Measurements from ENCODE around the gene RSAD2.

RSAD2 gene

GRCh38 chr2:6906165-6906741 is 28.7 kb downstream of the RSAD2 start:
- Histone ChIP-seq H3K4me1 (ENCODE audit: low read length) (peaks cover 17% of the 10 kb centered on the region), H3K79me2 (ENCODE audit: low read length) (no peaks in the 10 kb centered on the region), H3K27me3 (replicated peaks; ENCODE audit: insufficient read depth, low read length) (peaks cover 13% of the 10 kb centered on the region; the same call in 1 of the 2 replicates), H3K4me2 (ENCODE audit: low read depth, low read length) (no peak overlapping the region), H3K36me3 (replicated peaks; ENCODE audit: insufficient read depth, low read length) (no peaks in the 10 kb centered on the region), H3K9ac (ENCODE audit: low read length) (no peak overlapping the region), H3K9me3 (replicated peaks; ENCODE audit: insufficient read depth, low read length) (no peaks in the 10 kb centered on the region), H2AFZ (ENCODE audit: low read length) (no peak overlapping the region), H3K27ac (ENCODE audit: low read length) (no peak overlapping the region), H3K4me3 (ENCODE audit: low read length) (no peak overlapping the region), H3F3A (ENCODE audit: insufficient read depth, low read length) (peaks cover 4% of the 10 kb centered on the region; the same call in 1 of the 2 replicates), H3K9me2 (replicated peaks; ENCODE audit: insufficient read depth, low read length) (no peaks in the 10 kb centered on the region), H4K20me1 (ENCODE audit: insufficient read depth, low read length) (no peaks in the 10 kb centered on the region)
- no peak for DNase-seq
- TF ChIP-seq, protein P1, sequence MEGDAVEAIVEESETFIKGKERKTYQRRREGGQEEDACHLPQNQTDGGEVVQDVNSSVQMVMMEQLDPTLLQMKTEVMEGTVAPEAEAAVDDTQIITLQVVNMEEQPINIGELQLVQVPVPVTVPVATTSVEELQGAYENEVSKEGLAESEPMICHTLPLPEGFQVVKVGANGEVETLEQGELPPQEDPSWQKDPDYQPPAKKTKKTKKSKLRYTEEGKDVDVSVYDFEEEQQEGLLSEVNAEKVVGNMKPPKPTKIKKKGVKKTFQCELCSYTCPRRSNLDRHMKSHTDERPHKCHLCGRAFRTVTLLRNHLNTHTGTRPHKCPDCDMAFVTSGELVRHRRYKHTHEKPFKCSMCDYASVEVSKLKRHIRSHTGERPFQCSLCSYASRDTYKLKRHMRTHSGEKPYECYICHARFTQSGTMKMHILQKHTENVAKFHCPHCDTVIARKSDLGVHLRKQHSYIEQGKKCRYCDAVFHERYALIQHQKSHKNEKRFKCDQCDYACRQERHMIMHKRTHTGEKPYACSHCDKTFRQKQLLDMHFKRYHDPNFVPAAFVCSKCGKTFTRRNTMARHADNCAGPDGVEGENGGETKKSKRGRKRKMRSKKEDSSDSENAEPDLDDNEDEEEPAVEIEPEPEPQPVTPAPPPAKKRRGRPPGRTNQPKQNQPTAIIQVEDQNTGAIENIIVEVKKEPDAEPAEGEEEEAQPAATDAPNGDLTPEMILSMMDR (IDR thresholded peaks at IDR 0.05; ENCODE audit: low read length): no peak
- no peak for TF ChIP-seq EZH2 (optimal IDR thresholded peaks at IDR 0.05; ENCODE audit: low read depth, low read length)
- TF ChIP-seq EZH2phosphoT487 (IDR thresholded peaks at IDR 0.05; ENCODE audit: low read length): no peak

GRCh38 chr2:6908291-6908690 is 30.7 kb downstream of the RSAD2 start:
- Histone ChIP-seq H3K36me3 (replicated peaks; ENCODE audit: insufficient read depth, low read length) (no peaks in the 10 kb centered on the region), H3K79me2 (ENCODE audit: low read length) (no peaks in the 10 kb centered on the region), H3K27me3 (replicated peaks; ENCODE audit: insufficient read depth, low read length) (peaks cover 21% of the 10 kb centered on the region; the same call in 1 of the 2 replicates), H3K4me1 (ENCODE audit: low read length) (peaks cover 17% of the 10 kb centered on the region), H3K9me3 (replicated peaks; ENCODE audit: insufficient read depth, low read length) (no peaks in the 10 kb centered on the region), H3F3A (ENCODE audit: insufficient read depth, low read length) (peaks cover 4% of the 10 kb centered on the region; the same call in 1 of the 2 replicates), H4K20me1 (ENCODE audit: insufficient read depth, low read length) (no peaks in the 10 kb centered on the region), H3K27ac (ENCODE audit: low read length) (no peak overlapping the region), H3K4me3 (ENCODE audit: low read length) (no peak overlapping the region), H3K4me2 (ENCODE audit: low read depth, low read length) (no peak overlapping the region), H3K9ac (ENCODE audit: low read length) (no peak overlapping the region), H3K9me2 (replicated peaks; ENCODE audit: insufficient read depth, low read length) (no peaks in the 10 kb centered on the region), H2AFZ (ENCODE audit: low read length) (no peak overlapping the region)
- TF ChIP-seq, protein P1 (IDR thresholded peaks at IDR 0.05; ENCODE audit: low read length): no peak
- TF ChIP-seq EZH2phosphoT487 (IDR thresholded peaks at IDR 0.05; ENCODE audit: low read length) (no peak), EZH2 (optimal IDR thresholded peaks at IDR 0.05; ENCODE audit: low read depth, low read length) (no peak)
- no peak for DNase-seq

- no peaks in the 10 kb centered on the region for H3K9me2 ChIP-seq (replicated peaks; ENCODE audit: insufficient read depth, low read length)
- DNase-seq: peak; percentile 67
- TF ChIP-seq EZH2phosphoT487 (IDR thresholded peaks at IDR 0.05; ENCODE audit: low read length) (no peak), EZH2 (optimal IDR thresholded peaks at IDR 0.05; ENCODE audit: low read depth, low read length) (no peak)
- TF ChIP-seq, protein P1 (IDR thresholded peaks at IDR 0.05; ENCODE audit: low read length): no peak
- H2AFZ ChIP-seq (ENCODE audit: low read length): no peak overlapping the region
- peaks cover 4% of the 10 kb centered on the region; the same call in 1 of the 2 replicates for H3F3A ChIP-seq (ENCODE audit: insufficient read depth, low read length)
- H3K4me2 ChIP-seq (ENCODE audit: low read depth, low read length): peak overlapping the region; percentile 32
- peaks cover 21% of the 10 kb centered on the region; the same call in 1 of the 2 replicates for H3K27me3 ChIP-seq (replicated peaks; ENCODE audit: insufficient read depth, low read length)
- H3K4me3 ChIP-seq (ENCODE audit: low read length): no peak overlapping the region
- H3K9me3 ChIP-seq (replicated peaks; ENCODE audit: insufficient read depth, low read length): no peaks in the 10 kb centered on the region
- H3K27ac ChIP-seq (ENCODE audit: low read length): no peak overlapping the region
- H3K79me2 ChIP-seq (ENCODE audit: low read length): no peaks in the 10 kb centered on the region
- H3K4me1 ChIP-seq (ENCODE audit: low read length): peaks cover 17% of the 10 kb centered on the region
- H3K9ac ChIP-seq (ENCODE audit: low read length): no peak overlapping the region
- no peaks in the 10 kb centered on the region for H4K20me1 ChIP-seq (ENCODE audit: insufficient read depth, low read length)
- H3K36me3 ChIP-seq (replicated peaks; ENCODE audit: insufficient read depth, low read length): no peaks in the 10 kb centered on the region
These were observed 32.1 kb downstream of the RSAD2 start for GRCh38 chr2:6909431-6910385.

Data from MM.1S (cell line).